Esophagus (tissue), 2 donors: Measurements from ENCODE around the gene PTX4. TPM values are rescaled to one million over a fixed set of nuclear protein-coding genes. Genes with fewer than 3 reads are reported as not detected.
"Not testable (repeated sequence)": the region's sequence is repeated elsewhere in the genome, so short reads cannot be mapped to it uniquely, and the experiment has no call there.

Experiments used
- H3K27ac ChIP-seq, 2 donors: one replicate each; pipeline ENCODE4 v1.5.1; 2013; ENCODE audit warnings: low read depth in 2 of 2, mild to moderate bottlenecking in 2 of 2, inconsistent platforms in 1 of 2, low read length in 1 of 2, moderate library complexity in 1 of 2
- H3K27me3 ChIP-seq, 2 donors: one replicate each; pipeline ENCODE4 v1.6.1; 2013; ENCODE audit warnings: low read length in 2 of 2, control low read depth in 1 of 2, mild to moderate bottlenecking in 1 of 2; ENCODE audit not compliant: insufficient read depth in 2 of 2, control insufficient read depth in 1 of 2
- H3K36me3 ChIP-seq, 2 donors: one replicate each; pipeline ENCODE4 v1.6.1; 2013; ENCODE audit warnings: low read length in 1 of 2; ENCODE audit not compliant: control insufficient read depth in 2 of 2, insufficient read depth in 2 of 2
- H3K4me1 ChIP-seq, 2 donors: one replicate each; pipeline ENCODE4 v1.6.1; 2013; ENCODE audit warnings: low read length in 1 of 2; ENCODE audit not compliant: control insufficient read depth in 2 of 2, insufficient read depth in 2 of 2
- H3K4me3 ChIP-seq, 2 donors: one replicate each; pipeline ENCODE4 v1.5.1; 2013; ENCODE audit warnings: low read length in 2 of 2, mild to moderate bottlenecking in 2 of 2, low read depth in 1 of 2, moderate library complexity in 1 of 2
- H3K9me3 ChIP-seq, 2 donors: one replicate each; pipeline ENCODE4 v1.6.1; 2013; ENCODE audit warnings: mild to moderate bottlenecking in 2 of 2, low read depth in 1 of 2, low read length in 1 of 2, moderate library complexity in 1 of 2; ENCODE audit not compliant: control insufficient read depth in 2 of 2, insufficient read depth in 1 of 2
- WGBS, 2 donors: extraction: QIAGEN DNeasy Blood & Tissue Kit; methylation state at CpG; one replicate each; pipeline ENCODE4 v1.1.7; 2013; 5-methylcytosine and 5-hydroxymethylcytosine counted together
- polyA plus RNA-seq, 2 donors: library from polyadenylated mRNA; stranded (reverse); fragments of 200-250 nt; gene quantifications; one replicate each; pipeline ENCODE4 v1.2.3, GENCODE V29; 2013
- donor health status: healthy with polysubstance abuse.
- donor health status: Bipolar disorder and iron deficiency.

The PTX4 gene
- polyA plus RNA-seq, 2 donors: not detected

DNA sequence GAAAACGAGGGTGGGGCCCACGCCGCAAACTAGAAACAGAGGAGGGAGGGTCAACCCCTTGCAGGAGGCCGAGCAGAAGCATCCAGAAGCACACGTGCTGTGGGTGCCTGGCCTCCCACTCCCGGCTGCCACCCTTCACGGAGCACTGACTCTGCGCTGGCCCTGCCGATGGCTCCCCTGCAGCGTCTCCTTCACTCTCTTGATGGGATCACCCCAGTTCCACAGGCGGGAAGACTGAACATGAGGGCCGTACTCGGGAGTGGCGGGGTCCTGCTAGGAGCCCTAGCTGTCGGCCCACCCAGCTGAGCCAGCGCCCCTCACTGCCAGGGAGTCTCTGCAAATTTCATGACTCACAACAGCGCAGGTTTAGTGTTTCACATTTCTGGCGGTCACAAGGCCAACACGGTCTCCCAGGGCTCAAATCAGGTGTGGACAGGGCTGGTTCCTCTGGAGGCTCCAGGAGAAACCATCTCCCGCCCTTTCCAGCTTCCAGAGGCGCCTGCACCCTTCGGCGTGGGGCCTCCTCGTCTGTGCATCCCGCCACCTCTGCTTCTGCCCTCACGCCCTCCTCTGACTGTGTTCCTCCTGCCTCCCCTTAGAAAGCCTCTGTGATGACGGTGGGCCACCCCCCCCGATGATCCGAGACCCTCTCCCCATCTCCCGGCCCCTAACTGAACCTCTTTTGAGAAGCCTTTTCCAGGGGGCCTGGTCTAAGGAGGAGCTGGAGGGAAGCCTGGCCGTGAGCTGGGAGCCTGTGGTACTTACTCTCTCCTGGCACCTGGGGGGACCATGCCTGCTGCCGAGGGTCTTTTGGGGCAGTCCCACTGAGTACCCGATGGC is 2.0 kb downstream of the PTX4 start:
- no peak overlapping the region for H3K27ac ChIP-seq
- no peaks in the 10 kb centered on the region for H3K27me3 ChIP-seq
- H3K4me3 ChIP-seq: no peak overlapping the region
- no peaks in the 10 kb centered on the region for H3K9me3 ChIP-seq
- H3K36me3 ChIP-seq: no peaks in the 10 kb centered on the region
- no peaks in the 10 kb centered on the region for H3K4me1 ChIP-seq
- 82% methylated on average over 33 of the region's 33 CpGs for WGBS, 2 donors

DNA sequence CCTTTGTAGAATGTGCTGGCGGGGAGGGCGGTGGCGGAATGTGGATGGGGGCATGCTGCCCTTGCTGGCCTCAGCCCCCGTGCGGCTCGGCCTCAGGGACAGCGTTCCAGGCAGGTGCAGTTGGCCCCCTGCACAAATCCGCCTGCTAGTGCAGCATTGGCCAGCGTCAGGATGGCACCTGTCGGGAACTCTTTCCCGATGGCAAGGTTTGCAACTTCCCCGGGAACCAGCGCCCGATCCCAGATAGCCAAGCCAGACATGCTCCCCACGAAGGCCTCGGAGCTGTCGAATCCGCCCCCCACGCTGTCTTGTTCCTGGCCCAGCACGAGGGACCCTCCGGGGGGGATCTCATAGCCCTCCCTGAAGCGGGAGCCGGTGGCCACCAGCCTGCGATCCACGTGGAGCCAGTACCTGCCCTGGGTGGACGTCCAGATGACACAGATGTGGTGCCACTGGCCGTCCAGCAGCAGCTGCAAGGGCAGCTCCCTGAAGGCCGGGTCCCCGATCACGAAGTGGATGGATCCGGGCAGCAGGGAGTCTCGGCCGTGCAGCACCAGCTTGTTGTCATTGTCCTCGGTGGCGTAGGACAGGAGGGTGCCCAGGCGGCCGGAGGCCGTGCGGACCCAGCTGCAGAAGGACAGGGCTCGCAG is 2.8 kb downstream of the PTX4 start:
- 91 to 92% methylated on average over 39 to 40 of the region's 40 CpGs for WGBS, 2 donors
- Histone ChIP-seq H3K27ac (no peak overlapping the region), H3K4me3 (no peak overlapping the region), H3K9me3 (no peaks in the 10 kb centered on the region), H3K4me1 (no peaks in the 10 kb centered on the region), H3K27me3 (no peaks in the 10 kb centered on the region), H3K36me3 (no peaks in the 10 kb centered on the region)

DNA sequence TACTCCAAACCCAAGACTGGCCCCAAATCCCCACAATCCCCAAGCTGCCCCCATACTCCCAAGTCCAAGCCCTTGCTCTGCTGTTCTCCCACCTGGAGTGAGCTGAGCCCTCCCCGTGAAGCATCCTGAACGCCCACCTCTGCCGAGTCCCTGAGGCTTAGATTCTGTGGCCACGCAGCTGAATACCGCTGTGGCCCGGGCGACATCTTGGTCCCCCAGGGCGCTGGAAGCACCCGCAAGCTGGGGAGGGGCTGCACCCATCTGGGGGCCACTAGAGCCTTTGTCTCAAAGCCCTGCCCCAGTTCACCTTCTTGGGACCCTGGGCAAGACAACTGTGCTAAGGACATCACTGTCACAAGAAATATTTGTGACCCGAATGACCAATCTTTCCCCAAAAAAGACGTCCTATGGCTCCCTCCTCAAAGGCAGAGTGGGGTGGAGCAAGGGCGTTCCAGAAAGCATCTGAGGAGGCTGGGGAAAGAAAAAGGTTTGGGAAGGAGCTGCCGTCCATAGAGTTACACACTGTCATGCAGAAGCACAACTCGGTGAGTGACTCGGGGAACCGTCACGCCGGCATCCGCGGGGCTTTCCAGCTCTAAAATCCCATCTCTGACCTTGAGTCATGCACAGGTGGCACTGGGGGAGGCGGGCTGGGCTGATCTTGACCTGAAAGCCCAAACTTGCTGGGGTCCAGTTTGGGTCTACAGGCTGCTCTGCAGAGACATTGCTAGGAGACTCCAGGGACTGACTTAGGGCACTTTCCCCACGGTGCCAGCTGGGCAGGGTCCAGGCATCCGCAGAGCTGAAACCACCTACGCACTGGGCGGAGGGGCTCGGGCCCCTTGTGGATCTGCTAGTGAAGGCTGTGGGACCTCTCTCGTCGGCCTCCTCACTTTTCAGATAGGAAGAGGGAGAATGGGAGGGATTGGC is 6.6 kb downstream of the PTX4 start:
- Histone ChIP-seq H3K27me3 (no peaks in the 10 kb centered on the region), H3K27ac (no peak overlapping the region), H3K4me1 (peaks cover 0 to 2% of the 10 kb centered on the region in 2 donors), H3K9me3 (no peaks in the 10 kb centered on the region), H3K36me3 (no peaks in the 10 kb centered on the region), H3K4me3 (no peak overlapping the region)
- WGBS, 2 donors: 74 to 77% methylated on average over 28 of the region's 28 CpGs

DNA sequence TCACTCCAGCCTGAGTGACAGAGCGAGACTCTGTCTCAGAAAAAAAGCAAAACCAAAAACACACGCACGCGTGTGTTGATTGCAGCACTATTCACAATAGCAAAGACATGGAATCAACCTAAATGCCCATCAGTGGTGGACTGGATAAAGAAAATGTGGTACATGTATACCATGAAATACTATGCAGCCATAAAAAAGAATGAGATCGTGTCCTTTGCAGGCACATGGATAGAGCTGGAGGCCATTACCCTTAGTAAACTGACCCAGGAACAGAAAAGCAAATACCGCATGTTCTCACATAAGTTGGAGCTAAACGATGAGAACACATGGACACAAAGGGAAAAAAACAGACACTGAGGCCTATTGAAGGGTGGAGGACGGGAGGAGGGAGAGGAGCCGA is 9.8 kb downstream of the PTX4 start:
- not testable (repeated sequence) for H3K4me1 ChIP-seq, H3K36me3 ChIP-seq, H3K9me3 ChIP-seq, H3K27ac ChIP-seq, H3K4me3 ChIP-seq, H3K27me3 ChIP-seq
- WGBS, 2 donors: 96 to 98% methylated on average over 9 of the region's 9 CpGs

DNA sequence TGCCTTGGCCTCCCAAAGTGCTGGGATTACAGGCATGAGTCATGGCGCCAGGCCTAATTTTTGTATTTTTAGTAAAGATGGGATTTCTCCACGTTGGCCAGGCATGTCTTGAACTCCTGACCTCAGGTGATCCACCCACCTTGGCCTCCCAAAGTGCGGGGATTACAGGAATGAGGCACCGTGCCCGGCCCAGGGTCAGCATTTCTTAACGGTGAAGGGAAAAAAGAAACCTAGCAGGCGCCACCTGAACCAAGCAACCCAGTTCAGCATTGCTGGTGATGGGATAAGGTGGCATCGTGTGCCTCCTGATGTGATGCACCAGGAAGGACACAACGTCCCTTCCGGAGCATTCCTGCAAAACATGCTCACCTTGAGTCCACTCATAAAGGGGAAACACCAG is 11.7 kb downstream of the PTX4 start:
- WGBS, 2 donors: 90 to 91% methylated on average over 10 of the region's 10 CpGs
- no peaks in the 10 kb centered on the region for H3K36me3 ChIP-seq
- H3K4me3 ChIP-seq: no peak overlapping the region
- H3K27ac ChIP-seq: no peak overlapping the region
- H3K9me3 ChIP-seq: no peaks in the 10 kb centered on the region
- no peaks in the 10 kb centered on the region for H3K27me3 ChIP-seq
- peaks cover 0 to 5% of the 10 kb centered on the region in 2 donors for H3K4me1 ChIP-seq

DNA sequence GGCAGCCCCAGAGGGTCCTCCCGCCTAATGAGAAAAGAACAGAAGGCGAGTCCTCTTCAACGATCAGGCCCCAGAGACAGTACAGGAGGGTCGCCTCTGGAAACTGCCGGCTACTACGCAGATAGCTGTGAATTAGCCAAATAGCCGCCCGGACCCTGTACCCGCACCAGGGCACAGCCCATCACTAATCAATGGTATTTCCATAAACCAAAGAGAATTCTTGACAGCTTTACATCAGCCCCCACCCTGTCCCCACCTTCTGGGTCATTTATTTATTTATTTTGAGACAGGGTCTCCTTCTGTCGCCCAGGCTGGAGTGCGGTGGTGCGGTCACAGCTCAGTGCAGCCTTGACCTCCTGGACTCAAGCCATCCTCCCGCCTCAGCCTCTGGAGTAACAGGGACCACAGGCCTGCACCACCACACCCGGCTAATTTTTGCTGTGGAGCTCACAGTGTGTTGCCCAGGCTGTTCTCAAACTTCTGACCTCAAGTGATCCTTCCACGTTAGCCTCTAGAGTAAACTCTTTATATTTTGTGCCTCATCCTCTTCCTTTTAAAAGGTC is 13.1 kb downstream of the PTX4 start:
- Histone ChIP-seq H3K4me3 (peak overlapping the region; percentile 84 to 95), H3K4me1 (peaks cover 0 to 9% of the 10 kb centered on the region in 2 donors), H3K27ac (peak overlapping the region; percentile 76 to 84), H3K36me3 (no peaks in the 10 kb centered on the region), H3K9me3 (no peaks in the 10 kb centered on the region), H3K27me3 (no peaks in the 10 kb centered on the region)
- 65% methylated on average over 15 of the region's 15 CpGs for WGBS, 2 donors

DNA sequence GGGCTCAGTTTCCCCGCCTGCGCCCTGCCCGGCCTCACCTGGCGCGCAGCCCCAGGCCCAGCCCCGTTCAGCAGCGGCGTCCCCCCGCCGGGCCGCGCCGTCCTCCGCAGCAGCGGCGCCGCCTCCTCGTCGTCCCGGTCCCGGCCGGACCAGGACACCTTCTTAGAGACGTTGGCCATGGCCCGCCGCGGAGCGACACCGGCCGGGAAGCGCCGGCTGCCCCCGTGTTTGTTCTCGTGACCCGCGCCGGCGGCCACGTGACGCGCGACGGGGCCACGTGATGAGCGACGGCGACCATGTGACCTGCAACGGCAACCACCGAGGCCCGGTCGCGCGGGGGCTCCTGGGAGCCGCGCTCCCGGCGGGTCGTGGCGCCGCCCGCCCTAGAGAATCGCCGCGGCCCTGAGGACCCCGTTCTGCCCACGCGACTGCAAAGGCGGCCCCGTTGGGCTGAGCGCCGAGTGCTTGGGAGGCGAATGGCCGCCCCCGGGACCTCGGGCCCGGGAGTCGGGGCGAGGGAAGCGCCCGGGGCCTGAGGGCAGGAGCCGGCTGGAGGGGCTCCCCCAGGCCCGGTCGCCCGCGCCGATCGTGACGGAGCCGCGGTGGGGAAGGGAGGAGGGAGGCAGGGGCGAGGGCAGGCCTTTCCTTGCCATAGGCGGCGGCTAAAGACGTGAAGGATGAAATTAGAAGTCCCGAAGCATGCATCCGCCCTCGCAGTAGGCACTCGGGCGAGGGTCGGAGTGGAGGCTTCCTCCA is 13.8 kb downstream of the PTX4 start, which contains the start of gene CLCN7:
TSS of gene CLCN7 (minus strand) at position 233 of the 756 bp plus-strand sequence. CDS start at position 179, 54 bp downstream.
- H3K9me3 ChIP-seq: no peaks in the 10 kb centered on the region
- peaks cover 0 to 11% of the 10 kb centered on the region in 2 donors for H3K4me1 ChIP-seq

DNA sequence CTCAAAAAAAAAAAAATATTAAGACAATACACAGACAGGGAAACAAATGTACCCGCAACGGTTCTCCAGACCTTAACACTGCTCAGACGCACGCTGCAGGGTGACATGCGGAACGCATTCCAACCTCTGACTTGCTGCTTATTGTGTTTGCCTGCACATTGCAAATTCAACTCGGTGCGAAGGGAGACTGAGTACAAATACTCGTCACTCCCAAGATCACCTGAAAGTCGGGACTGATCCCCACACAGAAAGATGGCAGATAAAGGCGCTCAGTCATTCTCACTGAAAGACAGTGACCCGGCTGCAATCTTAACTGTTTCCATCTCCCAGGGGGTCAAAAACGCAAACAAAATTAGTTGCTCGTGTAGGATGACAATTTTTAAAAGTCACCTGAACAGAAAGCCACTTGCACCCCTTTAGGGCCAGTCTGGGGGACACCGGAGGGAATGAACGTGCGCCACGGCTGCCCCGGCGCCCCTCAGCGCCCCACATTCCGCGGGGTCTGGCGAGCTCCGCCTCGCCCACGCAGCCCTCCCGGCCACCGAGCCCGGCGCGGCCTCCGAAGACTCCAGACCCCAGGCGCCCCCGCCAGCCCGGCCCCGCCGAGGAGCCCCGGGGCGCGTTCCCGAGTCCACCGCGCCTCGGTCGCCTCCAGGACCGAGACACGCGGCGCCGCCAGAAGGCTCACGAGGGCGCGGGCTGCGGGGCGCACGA is 14.5 kb downstream of the PTX4 start:
- Histone ChIP-seq H3K9me3 (no peaks in the 10 kb centered on the region), H3K27ac (peak overlapping the region; percentile 75 to 84), H3K4me1 (peaks cover 0 to 11% of the 10 kb centered on the region in 2 donors), H3K27me3 (no peaks in the 10 kb centered on the region), H3K4me3 (peak overlapping the region; percentile 84 to 95), H3K36me3 (no peaks in the 10 kb centered on the region)
- 9% methylated on average over 50 to 57 of the region's 57 CpGs for WGBS, 2 donors

More for the DNA sequence above, 13.8 kb downstream of the PTX4 start, which contains the start of gene CLCN7:
- Histone ChIP-seq H3K27ac (peak within 1 kb of the TSS; percentile 76 to 84), H3K27me3 (no peaks in the 10 kb centered on the region), H3K36me3 (no peaks in the 10 kb centered on the region), H3K4me3 (peak within 1 kb of the TSS; percentile 84 to 95)
- WGBS, 2 donors: 0 to 1% methylated on average over 89 to 99 of the region's 99 CpGs
